HTR-8/SVneo (cell line): ENCODE measurements around the gene EIF4G2.
A peak's percentile ranks its signal among the peaks of the same experiment; 100 is the strongest.

Source experiments
- DNase-seq: peaks from one replicate; pipeline ENCODE4 v3.0.0; 2011; ENCODE audit warnings: low spot score, mixed read lengths; ENCODE audit not compliant: insufficient read length
- FAIRE-seq: peaks from 2 replicates; lab custom pipeline; 2011; peaks lifted over from hg19 to GRCh38; lab: Jason Lieb, UNC

EIF4G2 gene

GRCh38 chr11:10809373-10810160, 841 bp upstream of the EIF4G2 start:
- no peak for FAIRE-seq
- peak; percentile 34 for DNase-seq

- FAIRE-seq (no peak), DNase-seq (no peak)
Measured at GRCh38 chr11:10808235-10808552, 532 bp downstream of the EIF4G2 start.

- FAIRE-seq, result no peak
- DNase-seq, result no peak
Measured at GRCh38 chr11:10807493-10808234, 1.1 kb downstream of the EIF4G2 start.

- FAIRE-seq, result no peak
- DNase-seq, result no peak
Measured at GRCh38 chr11:10806206-10806605, 2.5 kb downstream of the EIF4G2 start.

- FAIRE-seq, result no peak
- no peak for DNase-seq
Measured at GRCh38 chr11:10805741-10806140, 3.0 kb downstream of the EIF4G2 start.

- no peak for FAIRE-seq
- DNase-seq, result no peak
Measured at GRCh38 chr11:10803676-10804075, 5.0 kb downstream of the EIF4G2 start.

- no peak for FAIRE-seq
- DNase-seq, result no peak
Measured at GRCh38 chr11:10800292-10800691, 8.4 kb downstream of the EIF4G2 start.

DNA sequence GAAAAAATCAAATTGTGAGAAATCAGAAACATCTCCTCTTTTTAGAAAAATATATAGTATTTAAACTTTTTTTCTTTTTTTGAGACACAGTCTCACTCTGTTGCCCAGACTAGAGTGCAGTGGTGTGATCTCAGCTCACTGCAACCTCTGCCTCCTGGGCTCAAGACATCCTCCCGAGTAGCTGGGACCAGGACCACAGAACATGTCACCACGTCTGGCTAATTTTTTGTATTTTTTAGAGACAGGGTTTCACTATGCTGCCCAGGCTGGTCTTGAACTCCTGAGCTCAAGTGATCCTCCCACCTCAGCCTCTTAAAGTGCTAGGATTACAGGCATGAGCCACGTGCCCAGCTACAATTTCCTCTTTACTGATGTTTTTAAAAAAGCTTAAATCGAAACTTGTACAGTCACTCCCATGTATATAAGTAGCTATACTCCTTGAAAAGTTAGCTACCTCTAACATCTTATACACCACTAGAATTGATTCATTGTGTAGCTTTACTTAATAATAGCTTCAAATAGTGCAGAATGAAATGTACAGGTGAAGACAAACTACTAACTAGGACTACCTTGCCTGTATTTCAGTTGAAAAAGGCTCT, 10.3 kb downstream of the EIF4G2 start:
- FAIRE-seq (no peak), DNase-seq (no peak)

DNA sequence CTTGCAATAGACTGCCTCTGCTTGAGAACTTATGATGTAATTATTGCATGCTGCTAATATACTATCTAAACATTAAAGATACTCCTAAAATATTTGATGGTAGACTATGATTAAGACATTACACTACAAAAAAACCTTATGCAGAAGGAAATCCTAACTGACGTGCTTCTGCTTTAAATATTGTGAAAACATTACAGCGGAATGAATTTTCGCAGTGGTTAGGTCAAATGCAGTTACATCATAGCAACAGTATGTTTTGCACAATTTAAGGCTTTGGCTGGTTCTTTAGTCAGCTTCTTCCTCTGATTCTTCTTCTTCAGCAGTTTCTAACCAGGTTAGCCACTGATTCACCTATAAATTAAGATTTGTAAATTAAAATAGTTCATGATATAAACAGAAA, 11.2 kb downstream of the EIF4G2 start:
- DNase-seq (no peak), FAIRE-seq (no peak)

GRCh38 chr11:10797001-10797400, 11.7 kb downstream of the EIF4G2 start:
- DNase-seq (no peak), FAIRE-seq (no peak)

DNA sequence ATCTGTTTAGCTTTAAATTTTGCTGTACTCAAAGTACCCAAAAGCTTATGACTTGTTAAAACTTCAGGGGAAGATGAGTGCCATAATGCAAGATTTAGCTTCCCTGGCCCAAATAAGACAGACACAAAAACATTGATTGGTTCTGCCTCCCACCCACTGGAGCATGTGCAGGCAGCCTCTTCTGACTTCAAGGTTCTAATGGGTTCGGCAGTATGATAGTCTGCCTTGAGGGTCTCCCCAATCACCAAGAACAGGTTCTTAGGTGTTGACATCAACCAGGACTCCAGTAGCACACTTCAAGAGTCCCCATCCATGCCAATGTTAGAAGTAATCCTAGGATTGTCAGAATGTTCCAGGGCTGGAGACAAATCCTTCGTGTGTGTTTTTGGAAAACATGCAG, 12.5 kb downstream of the EIF4G2 start:
- FAIRE-seq (no peak), DNase-seq (no peak)

DNA sequence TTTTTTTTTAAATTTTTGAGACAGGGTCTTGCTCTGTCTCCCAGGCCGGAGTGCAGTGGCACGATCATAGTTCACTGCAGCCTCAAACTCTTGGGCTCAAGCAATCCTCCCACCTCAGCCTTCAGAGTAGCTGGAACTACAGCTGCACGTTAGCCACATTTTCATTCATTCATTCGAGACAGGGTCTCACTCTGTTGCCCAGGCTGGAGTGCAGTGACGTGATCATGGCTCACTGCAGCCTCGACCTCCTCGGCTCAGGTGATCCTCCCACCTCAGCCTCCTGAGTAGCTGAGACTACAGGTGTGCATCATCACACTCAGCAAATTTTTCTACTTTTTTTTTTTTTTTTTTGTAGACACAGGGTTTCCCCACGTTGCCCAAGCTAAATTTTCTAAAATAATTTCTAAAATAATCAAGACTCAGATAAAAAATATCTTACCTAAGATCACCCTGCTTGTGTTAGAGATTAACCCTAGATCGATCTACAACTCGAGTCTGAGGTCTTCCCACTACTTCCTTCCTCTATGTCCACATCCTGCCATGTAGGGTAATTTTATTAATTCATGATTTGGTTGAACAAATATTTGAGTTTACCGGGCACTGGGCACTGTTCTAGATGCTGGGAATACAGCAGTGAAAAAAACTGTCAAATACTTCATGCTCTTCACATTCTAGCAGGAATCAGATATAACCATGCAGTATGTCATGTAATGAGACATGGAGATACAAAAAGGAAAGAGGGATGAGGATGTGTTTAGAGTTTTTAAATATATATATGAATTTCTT, 15.1 kb downstream of the EIF4G2 start:
- no peak for DNase-seq
- FAIRE-seq, result no peak

GRCh38 chr11:10792385-10793068, 16.2 kb downstream of the EIF4G2 start:
- DNase-seq (peak; percentile 89), FAIRE-seq (peak; percentile 97)

- DNase-seq (no peak), FAIRE-seq (no peak)
Measured at GRCh38 chr11:10786451-10786850, 22.3 kb downstream of the EIF4G2 start.

DNA sequence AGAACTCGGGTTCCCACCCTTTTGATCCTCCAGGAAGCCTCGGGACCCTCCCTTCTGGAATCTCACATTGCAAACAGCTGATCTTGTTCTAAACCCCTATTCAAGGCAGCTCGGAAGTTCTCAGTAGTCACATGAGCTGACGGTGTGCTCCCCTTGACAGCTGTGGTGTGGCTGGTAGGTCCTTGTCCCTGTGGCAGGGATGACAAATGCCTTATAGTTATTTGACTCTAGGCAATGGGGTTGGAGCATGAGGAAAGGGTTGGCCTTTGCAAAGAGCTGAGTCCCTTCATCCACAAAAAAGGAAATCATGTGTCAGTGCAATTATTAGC, 23.6 kb downstream of the EIF4G2 start:
- FAIRE-seq (no peak), DNase-seq (no peak)

DNA sequence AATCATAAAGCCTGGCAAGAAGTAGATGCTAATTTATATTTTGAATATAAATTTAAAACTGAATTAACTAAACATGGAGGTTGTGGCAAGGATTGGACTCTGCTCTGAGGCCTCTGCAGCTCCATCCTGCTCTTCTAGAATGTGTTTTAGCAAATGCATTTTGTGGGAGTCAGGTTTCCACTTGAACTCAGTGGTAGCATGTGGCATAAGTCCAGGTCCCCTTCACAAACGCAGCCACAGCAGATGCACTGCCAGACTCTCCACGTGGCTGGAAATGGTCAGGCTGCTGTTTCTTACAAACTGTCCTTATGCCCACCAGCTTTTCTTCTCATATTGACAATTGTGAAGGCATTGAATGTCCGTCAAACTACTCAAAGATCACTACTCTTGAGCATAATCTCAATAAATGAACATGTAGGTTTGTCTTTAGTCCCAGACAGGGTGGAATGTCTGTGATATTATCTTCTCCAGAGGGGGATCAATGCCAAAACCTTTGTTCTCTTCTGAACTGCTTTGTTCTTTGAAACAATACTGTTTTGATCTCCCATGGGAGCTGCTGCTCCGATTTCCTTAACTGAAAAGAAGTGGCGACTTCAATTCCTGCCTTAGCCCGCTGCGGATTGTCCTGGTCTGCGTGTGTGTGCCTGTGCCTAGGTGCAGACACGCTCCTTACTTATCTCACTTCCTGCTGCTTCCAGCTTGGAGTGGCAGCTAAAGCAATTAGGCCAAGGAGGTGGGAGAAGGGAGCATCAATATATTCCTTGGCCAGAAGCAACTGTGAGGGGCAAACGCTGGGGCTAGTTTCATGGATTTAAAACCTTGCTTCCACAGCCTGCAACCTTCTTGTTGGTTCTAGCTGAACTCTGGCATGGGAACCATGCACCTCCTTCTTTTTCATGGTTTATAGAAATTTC, 24.2 kb downstream of the EIF4G2 start:
- DNase-seq (no peak), FAIRE-seq (no peak)

DNA sequence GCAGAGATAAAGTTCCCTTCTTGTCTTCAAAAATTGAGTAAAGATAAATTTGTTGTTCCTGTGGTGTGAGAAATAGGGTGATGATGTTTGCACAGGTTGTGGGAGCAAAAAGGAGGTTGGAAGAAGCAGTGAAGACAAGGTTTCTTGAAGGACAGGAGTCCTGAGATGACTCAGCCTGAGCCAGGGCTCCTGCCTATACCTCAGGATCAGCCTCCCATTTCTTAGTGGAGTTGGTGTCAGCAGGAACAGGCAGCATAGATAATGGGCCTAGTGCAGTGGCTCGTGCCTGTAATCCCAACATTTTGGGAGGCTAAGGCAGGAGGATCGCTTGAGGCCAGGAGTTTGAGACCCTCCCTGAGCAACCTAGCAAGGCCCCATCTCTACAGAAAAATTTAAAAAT, 28.7 kb downstream of the EIF4G2 start:
- no peak for DNase-seq
- no peak for FAIRE-seq

DNA sequence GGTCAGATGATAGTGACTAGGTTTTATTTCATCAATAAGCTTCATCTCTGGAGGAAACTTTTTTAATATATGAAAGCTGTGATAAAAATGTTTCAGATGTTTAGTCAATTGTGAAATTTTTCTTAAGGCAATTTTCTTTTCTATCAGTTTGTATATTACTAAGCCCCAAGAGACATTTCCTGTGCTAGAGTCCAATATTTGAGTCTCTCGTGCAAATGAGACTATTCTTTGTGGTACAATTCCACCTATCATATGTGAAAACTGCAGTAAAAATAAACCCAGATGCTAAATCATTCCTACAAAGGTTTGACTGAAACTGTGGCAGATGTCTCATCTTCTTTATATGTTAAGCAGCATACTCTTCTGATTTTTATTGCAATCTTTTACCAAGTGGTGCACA, 29.6 kb downstream of the EIF4G2 start:
- DNase-seq (no peak), FAIRE-seq (no peak)

DNA sequence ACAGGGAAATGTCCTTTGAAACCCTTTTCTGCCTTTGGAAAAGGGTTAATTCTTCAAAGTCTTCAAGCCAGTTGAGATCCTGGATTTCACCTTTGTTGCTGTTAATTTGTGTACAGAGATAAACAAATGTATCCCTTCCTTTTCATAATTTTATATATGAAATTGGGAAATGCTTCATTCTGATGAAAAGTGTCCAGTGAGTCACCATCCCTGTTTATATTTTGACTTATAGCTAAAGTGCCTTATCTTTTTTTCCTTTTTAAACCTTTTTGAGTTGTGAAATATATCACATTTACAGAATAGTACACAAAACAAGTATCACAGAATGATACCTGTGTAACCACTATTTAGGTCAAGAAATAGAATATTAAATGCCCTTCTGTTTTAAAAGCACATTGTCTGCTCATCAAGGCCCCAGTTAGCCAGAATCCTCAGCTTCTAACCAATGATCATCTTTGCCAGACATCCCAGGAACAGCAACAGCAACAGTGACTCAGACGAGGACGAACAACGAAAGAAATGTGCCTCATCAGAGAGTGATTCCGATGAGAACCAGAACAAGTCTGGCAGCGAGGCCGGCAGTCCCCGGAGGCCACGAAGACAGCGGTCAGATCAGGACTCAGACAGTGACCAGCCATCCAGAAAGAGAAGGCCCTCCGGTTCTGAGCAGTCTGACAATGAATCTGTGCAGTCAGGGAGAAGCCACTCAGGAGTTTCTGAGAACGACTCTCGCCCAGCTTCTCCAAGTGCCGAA, 30.3 kb downstream of the EIF4G2 start:
- no peak for FAIRE-seq

More for the DNA sequence above, 30.3 kb downstream of the EIF4G2 start:
- no peak for DNase-seq
